ENCODE results near the gene GABRP.

DNA sequence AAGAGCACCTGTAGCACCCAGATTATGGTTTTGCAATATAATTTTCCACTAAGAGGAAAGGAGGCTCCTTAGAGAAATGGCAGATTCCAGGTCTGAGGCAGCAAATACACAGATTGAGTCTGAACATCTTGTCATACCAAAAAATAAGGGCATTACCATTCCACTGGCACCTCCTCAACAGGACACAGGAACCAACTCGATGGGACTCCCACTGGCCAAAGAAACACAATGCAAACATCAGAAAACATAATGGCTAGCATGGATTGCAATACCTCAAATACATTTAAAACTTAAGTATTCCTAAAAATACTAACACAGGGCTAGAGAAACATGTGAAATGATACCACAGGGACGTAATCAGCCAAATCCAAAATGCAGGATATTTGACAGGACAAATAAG, 65.8 kb downstream of the GABRP start:
- no peak for TF ChIP-seq CTCF (IDR thresholded peaks at IDR 0.05)
- TF ChIP-seq POLR2AphosphoS5 (IDR thresholded peaks at IDR 0.05; ENCODE audit: low read depth, low read length): no peak
- no peak for TF ChIP-seq REST (IDR thresholded peaks at IDR 0.05; ENCODE audit: insufficient read depth in 1 of 2, low read depth in 2 of 2, low read length in 1 of 2)

All from Panc1 (cell line).